ENCODE results near the gene SEC14L5. TPM values are rescaled to one million over a fixed set of nuclear protein-coding genes. Genes with fewer than 3 reads are reported as not detected.

Gene SEC14L5
- total RNA-seq, 6 experiments from 2014 or later: not detected

DNA sequence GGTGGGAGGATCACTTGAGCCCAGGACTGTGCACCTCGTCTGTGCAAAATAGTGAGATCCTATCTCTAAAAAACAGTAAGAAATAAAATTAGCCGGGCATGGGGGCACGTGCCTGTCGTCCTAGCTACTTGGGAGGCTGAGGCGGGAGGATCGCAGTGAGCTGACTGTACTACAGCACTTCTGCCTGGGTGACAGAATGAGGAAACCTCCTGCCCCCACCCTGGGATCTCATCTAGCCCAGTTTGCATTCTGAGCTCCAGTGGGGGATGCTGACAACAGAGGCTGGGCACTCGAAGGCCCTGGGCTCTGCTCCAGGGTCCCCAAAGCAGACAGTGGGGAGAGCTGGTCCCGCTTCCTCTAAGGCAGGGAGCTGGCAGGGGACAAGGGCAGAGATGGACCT, 68.5 kb downstream of the SEC14L5 start:
- DNase-seq: no peak
- no peak overlapping the region for H3K27ac Mint-ChIP-seq
- H3K9me3 Mint-ChIP-seq: no peaks in the 10 kb centered on the region
- H3K4me3 Mint-ChIP-seq: no peak overlapping the region
- H3K36me3 Mint-ChIP-seq (ENCODE audit: low read depth): no peaks in the 10 kb centered on the region
- no peak for TF ChIP-seq CTCF (IDR thresholded peaks at IDR 0.05)
- H3K27me3 Mint-ChIP-seq (ENCODE audit: insufficient read depth): peaks cover 9% of the 10 kb centered on the region
- no peaks in the 10 kb centered on the region for H3K4me1 Mint-ChIP-seq (ENCODE audit: low read depth)

GRCh38 chr16:5027086-5027485, 69.0 kb downstream of the SEC14L5 start:
- no peak for DNase-seq
- no peaks in the 10 kb centered on the region for H3K9me3 Mint-ChIP-seq
- TF ChIP-seq CTCF (IDR thresholded peaks at IDR 0.05): no peak
- no peaks in the 10 kb centered on the region for H3K36me3 Mint-ChIP-seq (ENCODE audit: low read depth)
- peaks cover 6% of the 10 kb centered on the region; the same call in 1 of the 2 replicates for H3K27me3 Mint-ChIP-seq (ENCODE audit: insufficient read depth)
- no peak overlapping the region for H3K27ac Mint-ChIP-seq
- no peak overlapping the region for H3K4me3 Mint-ChIP-seq
- H3K4me1 Mint-ChIP-seq (ENCODE audit: low read depth): no peaks in the 10 kb centered on the region

GRCh38 chr16:5027575-5028235, 69.6 kb downstream of the SEC14L5 start:
- Mint-ChIP-seq H3K4me3 (no peak overlapping the region), H3K36me3 (ENCODE audit: low read depth) (no peaks in the 10 kb centered on the region), H3K9me3 (no peaks in the 10 kb centered on the region), H3K27ac (no peak overlapping the region), H3K4me1 (ENCODE audit: low read depth) (peaks cover 3% of the 10 kb centered on the region), H3K27me3 (ENCODE audit: insufficient read depth) (peaks cover 6% of the 10 kb centered on the region; the same call in 1 of the 2 replicates)
- DNase-seq: no peak
- no peak for TF ChIP-seq CTCF (IDR thresholded peaks at IDR 0.05)

DNA sequence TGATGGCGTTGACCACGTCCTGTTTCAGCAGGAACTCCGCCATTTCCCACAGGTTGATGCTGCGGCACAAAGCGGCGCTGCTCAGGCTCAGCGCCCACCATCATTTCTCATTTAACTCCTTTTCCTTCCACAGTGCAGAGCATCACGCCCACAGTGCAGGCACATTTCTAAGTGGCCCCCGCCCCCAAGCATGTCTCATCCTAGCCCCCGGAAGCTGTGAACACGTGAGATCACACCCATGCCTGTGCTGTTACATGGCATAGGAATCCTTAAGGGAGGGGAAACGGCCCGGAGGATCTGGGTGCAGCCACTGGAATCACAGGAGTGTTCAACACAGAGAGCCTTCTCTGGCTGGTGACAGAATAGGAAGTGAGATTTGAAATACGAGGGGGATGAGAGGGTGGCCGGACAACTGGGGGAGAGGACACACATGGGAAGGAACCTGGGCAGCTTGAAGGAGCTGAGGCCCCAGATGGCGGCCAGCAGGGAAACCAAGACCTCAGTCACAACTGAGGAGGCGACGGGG, 70.9 kb downstream of the SEC14L5 start:
- no peak overlapping the region for H3K4me3 Mint-ChIP-seq
- H3K36me3 Mint-ChIP-seq (ENCODE audit: low read depth): no peaks in the 10 kb centered on the region
- no peak for TF ChIP-seq CTCF (IDR thresholded peaks at IDR 0.05)
- peaks cover 3% of the 10 kb centered on the region; the same call in 1 of the 2 replicates for H3K27me3 Mint-ChIP-seq (ENCODE audit: insufficient read depth)
- H3K27ac Mint-ChIP-seq: no peak overlapping the region
- H3K4me1 Mint-ChIP-seq (ENCODE audit: low read depth): peaks cover 10% of the 10 kb centered on the region
- H3K9me3 Mint-ChIP-seq: no peaks in the 10 kb centered on the region
- no peak for DNase-seq

DNA sequence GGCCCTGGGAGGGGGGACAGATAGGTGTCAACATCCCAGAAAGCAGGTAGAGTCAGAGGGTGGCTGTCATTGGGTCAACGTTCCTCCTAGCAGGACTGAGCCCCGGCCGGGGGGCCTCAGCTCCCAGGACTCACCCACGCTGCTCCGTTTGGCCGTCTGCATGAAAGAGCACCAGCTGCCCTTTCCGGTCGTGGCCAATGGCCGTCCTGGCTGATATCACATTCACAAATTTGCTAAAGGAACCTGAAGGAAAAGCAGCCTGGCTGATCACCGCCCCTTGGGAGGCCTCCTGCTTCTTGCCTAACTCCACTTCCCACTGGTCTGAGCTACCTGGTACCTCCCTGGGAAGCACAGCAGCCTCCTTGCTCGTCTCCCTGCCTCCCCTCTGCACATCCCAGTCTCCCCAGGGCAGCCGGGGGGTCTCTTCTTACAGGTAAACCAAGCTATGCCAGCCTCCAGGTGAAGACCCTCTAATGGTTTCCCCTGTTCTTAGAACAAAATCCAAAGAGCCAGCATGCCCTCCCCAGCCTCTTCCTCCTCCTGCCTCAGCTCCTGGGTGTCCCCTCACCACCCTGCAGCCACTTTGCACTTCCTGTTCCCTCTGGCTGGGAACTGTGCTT, 72.2 kb downstream of the SEC14L5 start:
- no peak for DNase-seq
- Mint-ChIP-seq H3K9me3 (no peaks in the 10 kb centered on the region), H3K4me3 (no peak overlapping the region), H3K27ac (no peak overlapping the region), H3K4me1 (ENCODE audit: low read depth) (peaks cover 16% of the 10 kb centered on the region), H3K36me3 (ENCODE audit: low read depth) (no peaks in the 10 kb centered on the region), H3K27me3 (ENCODE audit: insufficient read depth) (peaks cover 3% of the 10 kb centered on the region; the same call in 1 of the 2 replicates)
- TF ChIP-seq CTCF (IDR thresholded peaks at IDR 0.05): no peak

Measured in HFFc6 (cell line).